H4 (cell line): ENCODE data around the gene TSPAN15. TPM values are rescaled to one million over a fixed set of nuclear protein-coding genes. Genes with fewer than 3 reads are reported as not detected.
"Not testable (repeated sequence)": the region's sequence is repeated elsewhere in the genome, so short reads cannot be mapped to it uniquely, and the experiment has no call there.

Source experiments
- DNase-seq: peaks from one replicate; pipeline ENCODE4 v3.0.0-alpha.2; 2015; ENCODE audit warnings: low spot score
- total RNA-seq: library from RNA; depleted of rRNA; stranded (reverse); fragments of >200 nt; shearing (Covaris generic); gene quantifications from 2 replicates; pipeline ENCODE4 v1.2.3, GENCODE V29; 2014

TSPAN15 gene
- total RNA-seq, 1 experiment from 2014 or later = not detected

DNA sequence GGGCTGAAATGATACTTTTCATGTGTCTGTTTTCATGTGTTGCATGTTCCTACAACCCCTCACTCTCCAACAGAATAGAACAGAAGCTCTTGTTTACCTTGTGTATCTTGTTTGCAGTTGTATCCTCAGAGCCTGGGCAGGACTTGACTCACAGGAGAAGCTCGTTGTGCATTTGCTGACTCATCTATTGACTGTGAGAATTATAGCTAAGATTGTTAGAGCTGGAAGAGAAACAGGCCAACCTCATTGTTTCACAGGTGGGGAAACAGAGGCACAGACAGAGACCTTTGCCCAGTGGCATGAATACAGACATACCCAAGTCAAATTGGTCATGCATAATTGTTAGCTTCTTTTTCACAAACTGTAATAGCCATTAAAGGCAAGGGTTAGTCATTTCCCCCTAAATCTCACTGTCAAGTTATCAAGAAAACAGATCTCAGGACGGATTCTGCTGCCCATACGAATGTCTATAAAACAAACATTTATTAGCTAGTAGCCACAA, 4.6 kb upstream of the TSPAN15 start:
- DNase-seq = peak; percentile 73

DNA sequence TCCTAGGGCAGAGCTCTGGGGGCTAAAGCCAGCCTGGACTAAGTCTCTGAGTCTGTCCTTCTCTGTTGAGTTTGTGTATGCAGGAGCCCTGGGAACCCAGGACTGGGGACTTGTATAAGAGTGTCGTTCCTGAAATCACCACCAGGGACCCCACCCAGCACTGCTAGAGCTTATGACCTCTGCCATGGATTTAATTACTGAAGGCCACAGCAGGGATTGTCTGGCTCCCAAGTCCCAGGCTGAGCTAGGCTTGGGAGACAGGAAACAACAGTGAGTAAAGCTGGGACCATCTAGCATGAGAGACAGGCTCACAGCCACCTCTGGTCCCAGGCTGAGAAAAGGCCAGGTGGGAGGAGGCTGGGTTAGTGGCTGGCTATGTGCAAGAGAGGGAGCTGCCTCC, 1.4 kb upstream of the TSPAN15 start:
- DNase-seq = peak; percentile 81

GRCh38 chr10:69450395-69450794, 870 bp upstream of the TSPAN15 start:
- not testable (repeated sequence) for DNase-seq

- no peak for DNase-seq
These were observed 553 bp downstream of the TSPAN15 start for GRCh38 chr10:69451784-69452251.

- no peak for DNase-seq
These were observed 1.6 kb downstream of the TSPAN15 start for GRCh38 chr10:69452676-69453415.

DNA sequence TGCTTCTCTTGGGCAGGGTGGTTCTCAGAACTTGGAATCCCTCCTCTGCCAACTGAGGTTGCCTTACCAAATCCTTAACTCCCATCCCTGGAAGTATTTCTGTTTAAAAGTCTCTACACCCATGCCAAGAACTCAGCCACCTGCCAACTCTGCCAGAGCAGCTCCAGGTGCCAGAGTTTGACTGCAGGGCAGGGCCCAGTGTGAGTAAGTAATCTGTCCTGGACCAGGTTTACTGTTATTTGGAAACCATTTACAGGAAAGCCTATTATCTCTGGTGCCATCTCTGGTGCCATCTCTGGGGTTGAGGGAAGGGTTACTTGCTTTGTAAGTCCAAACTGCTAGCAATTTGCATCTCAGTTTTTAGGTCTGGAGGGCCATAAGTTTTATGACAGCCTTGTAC, 2.5 kb downstream of the TSPAN15 start:
- DNase-seq = no peak

DNA sequence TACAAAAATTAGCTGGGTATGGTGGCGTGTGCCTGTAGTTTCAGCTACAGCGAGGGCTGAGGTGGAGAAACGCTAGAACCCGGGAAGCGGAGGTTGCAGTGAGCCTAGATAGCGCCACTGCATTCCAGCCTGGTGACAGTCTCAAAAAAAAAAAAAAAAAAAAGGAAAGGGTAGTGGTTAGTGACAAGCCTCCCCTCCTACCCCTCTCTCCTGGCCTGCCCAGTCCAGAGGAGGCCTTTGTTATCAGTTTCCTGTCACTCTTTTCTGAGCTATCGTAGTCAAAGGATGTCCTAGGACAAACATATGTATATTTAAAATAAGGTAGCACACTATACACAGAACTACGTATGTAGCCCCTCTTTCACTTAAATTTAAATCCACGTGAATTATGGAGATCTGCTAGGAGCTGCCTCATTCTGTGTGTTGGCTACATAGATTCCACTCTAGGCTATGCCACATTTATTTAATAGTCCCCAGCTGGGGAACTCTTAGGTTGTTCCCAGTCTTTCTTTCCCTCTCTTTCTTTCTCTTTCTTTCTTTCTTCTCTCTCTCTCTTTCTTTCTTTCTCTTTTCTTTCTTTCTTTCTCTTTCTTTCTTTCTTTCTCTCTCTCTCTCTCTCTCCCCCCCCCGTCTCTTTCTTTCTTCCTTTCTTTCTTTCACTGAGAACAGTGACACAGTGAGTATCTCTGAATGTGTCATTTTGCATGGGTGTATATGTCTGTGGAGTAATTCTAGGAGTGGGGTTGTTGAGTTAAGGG, 3.9 kb downstream of the TSPAN15 start:
- no peak for DNase-seq

DNA sequence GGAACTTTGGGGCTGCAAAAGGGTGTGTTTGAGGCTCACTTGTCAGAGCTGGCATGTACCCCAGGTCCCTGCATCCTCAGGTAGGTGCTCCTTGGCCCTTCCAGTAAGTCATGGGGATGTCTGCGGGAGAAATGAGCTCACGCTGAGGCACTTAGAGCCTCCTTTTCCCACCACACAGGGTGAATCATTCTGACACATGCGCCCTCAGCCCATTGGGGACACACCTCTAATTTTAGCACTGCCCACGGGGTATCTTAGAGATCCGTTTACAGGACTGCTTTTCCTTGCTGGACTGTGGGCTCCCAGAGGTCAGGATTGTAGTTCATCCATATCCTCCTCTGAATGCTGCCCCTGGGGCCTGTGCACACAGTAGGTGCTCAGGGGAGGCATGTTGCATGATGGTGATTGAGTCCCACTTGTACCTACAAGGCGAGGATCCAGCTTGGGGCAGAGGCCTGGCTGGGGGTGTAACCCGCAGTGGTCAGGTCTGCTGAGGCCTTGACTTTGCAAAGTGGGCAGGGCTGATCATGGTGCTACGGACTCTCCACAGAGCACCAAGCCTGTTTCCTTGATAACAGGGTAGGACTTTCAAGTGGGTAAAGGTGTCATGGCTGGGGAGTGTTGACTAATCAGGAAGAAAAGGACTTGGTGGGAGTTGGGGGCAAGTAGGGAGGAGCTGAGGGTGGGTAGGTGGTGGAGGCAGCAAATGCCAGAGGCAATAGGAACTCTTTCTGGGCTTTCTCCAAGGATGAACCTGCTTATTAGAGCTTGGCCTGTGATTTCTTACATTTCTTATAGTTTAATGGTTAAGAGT, 5.8 kb downstream of the TSPAN15 start:
- DNase-seq = peak; percentile 39

GRCh38 chr10:69457771-69458237, 6.5 kb downstream of the TSPAN15 start:
- DNase-seq = no peak

DNA sequence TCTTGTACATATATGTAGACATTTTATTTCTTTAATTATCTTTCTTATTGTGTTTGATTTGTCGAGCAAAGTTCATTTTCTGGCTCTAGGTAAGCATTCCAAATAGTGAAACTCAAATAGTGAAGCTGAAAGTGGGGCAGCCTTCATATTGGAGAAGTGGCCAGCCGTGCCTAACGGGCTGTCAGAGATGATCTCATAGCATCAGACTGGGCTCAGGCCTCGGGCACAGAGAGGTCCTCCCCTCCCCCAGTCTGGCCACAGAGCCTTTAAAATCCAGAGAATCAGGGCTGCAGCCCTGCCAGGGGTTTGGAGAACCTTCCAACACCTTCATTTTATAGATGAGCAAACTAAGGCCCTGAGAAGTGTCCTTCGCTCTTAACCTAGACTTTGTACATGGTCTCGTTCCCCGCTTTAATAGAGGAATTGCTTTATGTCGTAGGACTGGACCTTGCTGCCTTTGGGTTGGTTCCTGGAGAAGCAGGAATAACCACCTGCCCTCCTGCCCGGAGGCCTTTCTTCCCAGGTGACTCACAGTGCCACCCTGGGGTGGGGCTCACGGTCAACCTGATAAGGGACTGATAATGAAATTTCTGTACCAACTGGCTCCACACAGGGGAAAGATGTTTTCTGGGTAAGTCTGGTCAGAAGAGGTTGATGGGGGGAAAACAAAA, 7.3 kb downstream of the TSPAN15 start:
- DNase-seq = no peak

DNA sequence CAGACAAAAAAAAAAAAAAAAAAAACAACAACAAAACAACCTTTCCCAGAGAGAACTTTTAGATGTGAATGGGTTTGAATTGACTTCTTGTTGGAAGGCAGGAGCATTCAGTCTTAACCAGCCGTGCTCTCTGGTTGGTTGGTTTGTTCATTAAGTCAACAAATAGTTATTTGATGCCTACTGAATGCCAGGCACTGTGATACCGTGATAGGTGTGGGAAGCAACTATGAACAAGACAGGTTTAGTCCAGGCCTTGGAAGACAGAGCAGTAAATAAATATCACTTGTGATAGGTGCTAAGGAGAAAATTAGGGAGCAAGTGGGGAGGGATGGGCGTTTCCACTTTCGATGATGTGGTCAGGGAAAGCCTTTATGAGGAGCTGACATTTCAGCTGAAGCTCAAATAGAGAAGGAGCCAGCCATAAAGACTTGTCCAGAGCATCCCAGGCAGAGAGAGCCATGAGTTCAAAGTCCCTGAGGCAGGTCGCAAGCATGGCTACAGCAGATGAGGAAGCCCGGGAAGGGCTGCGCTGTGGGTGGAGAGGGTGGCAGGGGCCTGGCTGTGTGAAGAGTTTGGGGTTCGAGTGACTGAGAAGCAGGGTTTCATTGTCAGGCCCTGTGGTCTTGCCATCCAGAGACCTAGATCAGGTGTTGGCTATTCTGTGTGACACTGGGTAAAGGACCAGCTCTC, 8.0 kb downstream of the TSPAN15 start:
- DNase-seq = no peak

DNA sequence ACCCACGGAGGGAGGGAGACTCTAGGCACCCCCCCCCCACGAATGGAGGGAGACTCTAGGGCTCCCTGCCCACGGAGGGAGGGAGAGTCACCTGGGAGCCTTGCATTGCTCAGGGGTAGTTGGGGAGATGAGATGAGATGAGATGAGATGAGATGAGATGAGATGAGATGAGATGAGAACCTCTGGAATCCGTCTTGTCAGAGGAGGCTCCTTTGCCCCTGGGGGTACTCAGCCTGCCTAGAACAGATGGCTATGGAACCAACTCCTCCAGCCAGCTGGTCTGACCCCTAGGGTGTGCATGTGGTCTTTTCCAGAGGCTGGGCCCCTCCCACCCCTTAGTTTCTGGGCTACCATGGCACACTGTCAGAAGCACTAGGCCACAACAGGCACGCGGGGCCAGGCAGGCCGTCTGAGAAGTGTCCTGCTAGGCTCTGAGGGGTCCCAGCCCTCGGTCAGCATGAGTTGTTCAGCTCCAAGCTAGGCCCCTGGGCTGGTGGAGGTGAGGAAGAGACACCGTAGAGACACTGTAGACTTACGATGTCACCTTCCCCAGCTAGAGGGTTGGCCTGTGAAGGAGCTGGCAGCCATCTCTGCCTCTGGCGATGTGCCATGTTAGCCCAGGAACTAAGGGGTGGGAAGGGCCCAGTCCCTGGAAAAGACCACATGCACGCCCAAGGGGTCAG, 8.8 kb downstream of the TSPAN15 start:
- no peak for DNase-seq

DNA sequence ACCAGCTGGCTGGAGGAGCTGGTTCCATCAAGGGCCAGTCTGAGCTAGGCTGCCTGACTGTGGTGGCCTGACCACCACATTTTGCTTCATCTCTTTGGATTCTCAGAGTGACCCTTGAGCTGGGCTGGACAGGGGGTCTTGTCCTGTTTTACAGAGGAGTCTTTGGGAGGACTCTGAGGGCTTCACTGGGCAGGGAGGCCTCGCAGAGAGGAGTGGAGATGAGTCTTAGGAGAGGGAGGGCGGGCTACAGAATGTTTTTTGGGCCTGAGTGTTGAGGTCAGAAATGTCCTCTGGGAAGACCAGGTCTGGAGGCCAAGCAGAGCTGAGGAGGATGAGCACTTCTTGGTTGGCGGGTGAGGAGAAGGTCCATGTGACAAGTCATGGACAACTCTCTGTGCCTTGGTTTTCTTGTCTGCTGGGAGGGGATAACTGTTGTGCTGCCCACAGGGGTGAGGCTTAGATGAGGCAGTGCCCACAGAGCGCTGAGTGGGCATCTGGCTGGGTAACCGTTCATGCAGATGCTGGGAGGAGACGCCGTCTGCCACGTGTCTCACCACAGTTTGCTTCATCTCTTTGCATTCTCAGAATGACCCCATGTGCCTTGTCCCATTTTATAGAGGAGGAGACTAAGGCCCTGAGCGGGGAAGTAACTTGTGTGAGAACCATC, 9.4 kb downstream of the TSPAN15 start:
- DNase-seq = no peak

- no peak for DNase-seq
These were observed 10.2 kb downstream of the TSPAN15 start for GRCh38 chr10:69461243-69462025.

DNA sequence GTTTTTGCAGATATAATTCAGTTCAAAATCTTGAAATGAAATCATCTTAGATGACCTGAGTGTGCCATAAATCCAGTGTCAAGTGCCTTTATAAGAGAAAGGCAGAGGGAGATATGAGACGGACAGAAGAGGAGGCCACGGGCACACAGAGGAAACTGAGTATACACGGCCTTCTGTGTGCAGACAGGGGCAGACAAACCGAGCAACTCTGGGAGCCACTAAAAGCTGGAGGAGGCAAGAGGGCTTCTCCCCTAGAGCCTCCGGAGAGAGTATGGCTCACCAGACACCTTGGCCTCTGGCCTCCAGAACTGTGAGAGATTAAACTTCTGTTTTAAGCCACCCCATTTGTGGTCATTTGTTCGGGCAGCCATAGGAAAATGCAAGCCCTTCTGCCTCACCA, 12.6 kb downstream of the TSPAN15 start:
- DNase-seq = no peak

- no peak for DNase-seq
These were observed 13.1 kb downstream of the TSPAN15 start for GRCh38 chr10:69464401-69464800.

DNA sequence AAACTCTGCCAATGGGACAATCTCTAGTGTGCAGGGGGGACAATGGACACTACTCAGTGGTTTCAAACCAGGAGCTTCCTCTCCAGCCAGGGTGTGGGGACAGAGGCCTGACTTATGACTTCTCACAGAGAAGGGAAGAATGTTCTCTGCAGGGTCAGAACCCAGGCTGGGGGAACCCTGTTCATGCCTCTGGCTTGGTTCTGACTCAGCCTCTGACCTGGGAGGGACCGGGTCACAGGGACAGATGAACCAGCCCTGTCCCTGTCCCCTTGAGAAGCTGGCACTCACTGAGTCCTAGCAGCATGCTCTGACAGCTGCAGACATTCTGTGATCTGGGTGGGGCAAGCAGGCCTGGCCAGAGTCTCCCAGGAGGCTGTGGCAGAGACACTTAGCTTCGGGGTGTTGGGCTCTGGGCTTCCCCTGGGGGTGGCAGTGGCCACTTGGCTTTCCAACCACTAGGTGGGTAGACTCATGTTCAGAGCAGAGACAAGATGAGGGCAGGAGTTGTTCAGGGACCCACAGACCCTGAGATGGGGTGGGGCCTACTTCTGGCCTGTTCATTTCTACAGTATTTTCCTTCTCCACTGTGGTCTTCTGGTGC, 13.6 kb downstream of the TSPAN15 start:
- no peak for DNase-seq

- no peak for DNase-seq
These were observed 14.3 kb downstream of the TSPAN15 start for GRCh38 chr10:69465457-69466157.
